Fibroblast of skin of left biceps (primary cell): ENCODE results near the gene ZDHHC23.

Experiments
- DNase-seq, 2 experiments: peaks; one replicate each; pipeline ENCODE4 v3.0.0-alpha.2; 2013; ENCODE audit warnings: low read depth in 2 of 2

The ZDHHC23 gene

DNA sequence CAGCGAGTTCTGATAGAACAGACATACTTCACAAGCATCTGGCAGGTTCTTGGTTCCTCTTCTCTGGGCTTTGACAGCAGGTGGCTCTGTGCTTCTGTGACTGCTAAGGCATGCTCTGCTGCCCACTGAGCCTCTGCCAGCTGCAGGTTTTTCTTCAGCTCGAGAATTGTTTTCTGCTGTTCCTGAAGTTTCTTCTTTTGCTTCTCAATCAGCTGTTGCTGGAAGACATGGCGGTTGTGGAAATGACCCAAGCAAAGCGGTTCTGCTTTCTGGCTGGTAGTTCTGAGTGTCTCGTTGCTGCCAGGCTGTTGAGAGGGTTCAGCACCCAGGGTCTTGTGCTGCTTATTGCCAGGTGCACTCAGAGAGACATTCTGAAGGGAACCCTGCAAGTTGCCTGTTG lies 57.7 kb downstream of the ZDHHC23 start:
- no peak for DNase-seq

DNA sequence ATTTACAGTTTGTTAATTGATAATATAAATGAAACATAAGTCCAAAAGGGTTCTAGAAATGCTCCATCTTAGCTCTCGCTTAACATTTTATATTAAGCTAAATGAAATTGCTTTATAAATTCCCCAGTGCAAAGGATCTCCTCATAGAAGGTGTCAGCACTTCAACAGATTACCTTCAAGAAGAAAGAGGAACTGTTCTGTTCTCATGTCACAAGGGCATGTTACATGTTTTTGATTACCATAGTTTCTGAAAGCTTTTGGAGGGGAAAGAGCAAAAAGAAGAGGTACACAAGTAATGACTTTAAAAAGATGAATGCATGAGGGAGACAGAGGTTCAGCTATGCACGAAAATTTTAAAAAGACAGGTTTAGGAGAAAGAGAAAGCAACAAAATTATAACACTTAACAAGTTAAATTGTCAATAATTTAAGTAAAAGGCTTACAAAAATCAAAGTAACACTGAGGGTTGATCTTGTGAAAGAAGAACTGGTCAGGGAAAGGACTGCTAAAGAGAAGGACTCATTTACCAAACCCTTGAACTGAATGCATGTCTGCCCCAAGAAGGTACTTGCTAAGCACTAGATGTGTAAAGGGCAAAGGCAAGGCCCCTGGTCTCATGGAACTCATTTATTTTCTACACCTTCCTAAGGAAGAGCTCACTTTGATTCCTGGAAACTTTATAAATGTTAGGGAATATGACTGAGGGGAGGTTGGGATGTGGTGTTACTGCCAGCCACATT lies 63.4 kb downstream of the ZDHHC23 start:
- DNase-seq = no peak
